ENCODE measurements around the gene STARD3.

Gene STARD3

GRCh38 chr17:39639043-39639442, 2.1 kb downstream of the STARD3 start:
- no peak for DNase-seq

GRCh38 chr17:39639566-39640458, 2.9 kb downstream of the STARD3 start:
- DNase-seq, result no peak

GRCh38 chr17:39640591-39641031, 3.7 kb downstream of the STARD3 start:
- DNase-seq, result no peak

- no peak for DNase-seq
These were observed 4.2 kb downstream of the STARD3 start for GRCh38 chr17:39641097-39641496.

DNA sequence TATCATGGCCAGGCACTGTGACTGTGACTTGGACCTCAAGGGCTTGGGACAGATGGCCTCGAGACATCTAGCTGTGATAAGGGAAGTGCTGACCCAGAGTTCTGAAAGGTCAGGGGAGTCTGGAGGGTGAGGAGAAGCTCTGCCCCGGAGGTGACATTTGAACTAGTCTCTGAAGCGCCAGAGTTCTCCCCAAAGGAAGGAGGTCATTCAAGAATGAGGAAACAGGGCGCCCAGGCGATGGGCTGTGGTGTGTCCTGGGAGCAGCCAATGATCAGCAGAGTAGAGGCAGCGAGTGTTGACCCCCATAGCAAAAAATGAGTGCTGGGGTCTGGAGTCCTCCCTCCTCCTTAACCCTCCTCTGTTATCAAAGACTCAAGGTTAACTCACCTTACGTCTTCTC, 4.9 kb downstream of the STARD3 start:
- DNase-seq, result no peak

DNA sequence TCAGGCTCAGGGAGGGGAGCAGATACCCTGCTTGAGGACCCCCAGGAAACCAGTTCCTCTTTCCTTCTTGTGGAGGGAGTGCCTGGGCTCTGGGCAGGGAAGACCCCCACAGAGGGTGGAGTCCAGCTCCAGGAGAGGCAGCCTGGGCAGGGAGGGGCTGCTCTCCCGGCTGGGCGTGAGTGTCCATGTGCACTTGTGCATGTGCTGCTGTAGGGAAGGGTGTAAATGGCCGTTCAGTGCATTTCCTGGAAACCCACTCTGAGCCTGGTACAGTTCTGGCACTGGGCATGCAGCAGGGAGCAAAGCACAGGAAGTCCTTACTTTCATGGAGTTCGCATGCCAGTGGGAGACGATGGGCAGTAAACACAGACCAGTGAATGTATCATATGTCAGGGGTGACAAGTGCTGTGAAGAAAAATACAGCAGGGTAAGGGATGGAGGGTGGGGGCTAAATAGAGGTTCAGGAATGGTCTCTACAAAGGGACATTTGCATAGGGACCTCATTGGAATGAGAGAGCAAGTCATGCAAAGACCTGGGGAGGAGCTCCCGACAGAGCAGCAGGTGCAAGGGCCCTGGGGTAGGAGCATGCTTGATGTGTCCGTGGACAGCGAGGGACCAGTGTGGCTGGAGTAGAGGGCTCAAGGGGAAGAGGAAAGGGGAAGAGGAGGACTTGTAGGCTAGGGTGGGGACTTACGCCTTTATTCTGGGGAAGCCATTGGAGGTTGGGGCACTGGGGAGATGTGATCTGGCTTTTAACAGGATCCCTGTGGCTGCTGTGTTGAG, 5.5 kb downstream of the STARD3 start:
- DNase-seq, result no peak

GRCh38 chr17:39643271-39643670, 6.3 kb downstream of the STARD3 start:
- no peak for DNase-seq

DNA sequence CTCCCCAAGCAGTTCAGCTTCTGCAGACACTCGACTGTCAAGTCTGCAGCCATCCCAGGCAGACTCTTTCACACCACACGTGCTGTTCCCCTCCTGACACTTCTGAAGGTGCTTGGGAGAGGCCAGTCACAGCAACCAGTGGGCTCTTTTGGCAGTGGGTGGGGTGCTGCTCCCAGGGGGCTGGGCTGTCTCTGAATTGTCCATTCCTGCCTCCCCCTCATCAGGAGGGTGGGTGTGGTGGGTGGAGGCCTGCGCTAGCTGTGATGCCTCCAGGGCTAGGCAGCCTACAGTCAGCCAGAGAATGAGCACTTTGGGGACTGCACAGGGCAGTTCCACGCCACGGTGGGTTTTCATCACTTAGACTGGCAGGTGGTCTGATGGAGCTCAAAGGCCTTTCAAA, 10.3 kb downstream of the STARD3 start:
- no peak for DNase-seq

DNA sequence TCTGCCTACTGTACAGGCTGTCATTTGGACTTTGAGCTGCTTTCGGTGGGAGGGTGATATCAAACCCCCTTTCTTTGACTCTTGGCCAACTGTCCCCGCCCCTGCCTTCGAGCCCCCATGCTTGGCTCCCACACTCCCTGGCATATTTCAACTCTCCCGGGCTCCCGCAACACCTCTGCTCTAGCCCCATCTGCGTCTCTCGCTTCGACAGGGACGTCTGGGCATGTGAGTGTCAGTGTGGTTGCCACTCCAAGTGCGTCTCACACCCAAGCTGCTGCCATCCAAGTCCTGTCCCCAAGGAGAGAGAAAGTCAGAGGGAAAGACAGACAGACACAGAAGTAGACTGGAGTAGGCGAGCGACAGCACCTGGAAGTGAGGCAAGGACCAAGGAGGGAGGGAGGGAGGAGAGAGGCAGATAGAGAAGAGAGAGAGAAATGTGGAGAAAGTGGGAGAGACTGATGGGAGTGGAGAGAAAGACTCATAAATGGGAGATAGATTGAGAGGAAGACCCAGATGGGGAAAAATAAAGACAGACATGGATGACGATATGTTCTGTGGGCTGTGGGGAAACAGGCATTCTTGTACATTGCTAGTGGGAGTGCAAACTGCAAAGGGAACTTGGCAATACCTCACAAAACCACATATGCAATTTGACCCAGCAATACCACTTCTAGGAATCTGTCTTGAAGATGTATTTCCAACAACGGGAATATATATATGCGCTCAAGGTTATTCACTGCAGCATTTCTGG, 11.8 kb downstream of the STARD3 start:
- no peak for DNase-seq

DNA sequence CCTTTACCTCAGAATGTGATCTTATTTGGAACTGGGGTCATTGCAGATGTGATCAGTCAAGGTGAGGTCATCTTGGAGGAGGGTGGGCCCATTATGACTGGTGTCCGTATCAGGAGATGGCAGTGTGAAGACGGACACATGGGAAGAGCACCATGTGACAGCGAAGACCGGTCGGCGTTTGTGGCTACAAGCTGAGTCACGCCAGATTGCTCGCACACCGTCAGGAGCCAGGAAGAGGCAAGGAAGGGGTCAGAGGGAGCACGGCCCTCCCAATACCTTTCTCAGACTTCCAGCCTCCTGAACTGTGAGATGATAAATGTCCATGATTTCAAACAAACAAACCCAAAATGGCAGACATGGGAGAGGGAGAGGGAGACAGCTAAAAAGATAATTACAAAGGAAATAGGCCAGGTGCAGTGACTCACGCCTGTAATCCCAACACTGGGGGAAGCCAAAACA, 13.2 kb downstream of the STARD3 start:
- no peak for DNase-seq

DNA sequence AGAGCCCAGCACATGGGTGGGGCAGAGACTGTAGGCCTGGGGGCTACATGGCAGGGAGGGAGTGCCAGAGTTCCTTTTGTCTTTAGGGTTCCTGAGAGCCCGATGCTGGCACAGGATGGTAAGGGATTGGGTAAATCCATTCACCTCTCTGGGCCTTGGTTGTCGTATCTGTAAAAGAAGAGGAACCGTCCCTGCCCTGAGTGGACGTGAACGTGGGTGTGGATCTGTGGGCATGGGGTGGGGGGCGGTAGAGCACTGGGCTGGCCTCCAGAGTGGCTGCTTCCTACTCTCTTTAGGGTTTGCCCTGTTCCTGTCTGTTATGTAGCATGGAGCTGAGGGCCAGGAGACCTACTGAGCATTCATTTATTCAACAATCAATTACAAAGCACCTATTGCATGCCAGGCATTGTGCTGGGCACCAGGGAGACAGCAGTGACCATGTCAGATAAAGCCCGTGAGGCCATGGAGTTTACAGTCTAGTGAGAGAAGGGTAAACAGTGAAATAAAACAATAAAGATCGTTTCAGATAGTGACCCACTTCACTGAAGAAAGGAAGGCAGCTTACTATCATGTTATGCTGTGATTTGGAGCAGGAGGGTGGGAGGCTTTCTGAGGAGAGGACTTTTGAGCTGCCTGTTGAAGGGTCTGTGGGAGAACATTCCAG, 15.1 kb downstream of the STARD3 start:
- DNase-seq, result no peak

- DNase-seq, result no peak
These were observed 15.8 kb downstream of the STARD3 start for GRCh38 chr17:39652587-39653315.

DNA sequence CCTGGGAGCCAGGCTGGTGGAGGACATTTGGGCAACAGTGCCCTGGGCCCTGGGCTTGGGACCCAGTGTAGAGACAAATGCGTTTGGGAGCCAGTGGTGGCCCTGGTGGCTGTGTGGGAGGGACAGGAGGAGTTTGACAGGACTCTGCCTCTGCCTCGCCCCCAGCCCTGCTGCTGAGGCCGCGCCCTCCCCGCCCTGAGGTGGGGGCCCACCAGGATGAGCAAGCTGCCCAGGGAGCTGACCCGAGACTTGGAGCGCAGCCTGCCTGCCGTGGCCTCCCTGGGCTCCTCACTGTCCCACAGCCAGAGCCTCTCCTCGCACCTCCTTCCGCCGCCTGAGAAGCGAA, 16.3 kb downstream of the STARD3 start:
- no peak for DNase-seq

GRCh38 chr17:39653662-39654331, 16.9 kb downstream of the STARD3 start:
- peak; percentile 90 for DNase-seq

GRCh38 chr17:39655105-39655504, 18.2 kb downstream of the STARD3 start:
- DNase-seq, result no peak

DNA sequence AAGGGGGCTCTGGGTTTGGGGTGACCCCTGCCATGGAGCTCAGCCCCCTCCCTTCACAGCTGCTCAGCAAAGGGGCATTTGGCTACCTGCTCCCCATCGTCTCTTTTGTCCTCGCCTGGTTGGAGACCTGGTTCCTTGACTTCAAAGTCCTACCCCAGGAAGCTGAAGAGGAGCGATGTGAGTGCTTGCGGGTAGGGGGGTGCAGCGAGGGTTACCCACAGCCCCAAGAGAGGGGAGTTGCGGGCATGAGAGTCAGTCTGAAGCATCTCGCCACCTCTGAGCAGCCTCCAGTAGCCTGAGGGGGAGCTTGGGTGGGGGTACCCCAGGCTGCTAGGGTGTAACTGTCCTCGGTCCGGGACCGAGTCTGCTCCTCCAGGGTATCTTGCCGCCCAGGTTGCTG, 21.4 kb downstream of the STARD3 start:
- DNase-seq, result no peak

DNA sequence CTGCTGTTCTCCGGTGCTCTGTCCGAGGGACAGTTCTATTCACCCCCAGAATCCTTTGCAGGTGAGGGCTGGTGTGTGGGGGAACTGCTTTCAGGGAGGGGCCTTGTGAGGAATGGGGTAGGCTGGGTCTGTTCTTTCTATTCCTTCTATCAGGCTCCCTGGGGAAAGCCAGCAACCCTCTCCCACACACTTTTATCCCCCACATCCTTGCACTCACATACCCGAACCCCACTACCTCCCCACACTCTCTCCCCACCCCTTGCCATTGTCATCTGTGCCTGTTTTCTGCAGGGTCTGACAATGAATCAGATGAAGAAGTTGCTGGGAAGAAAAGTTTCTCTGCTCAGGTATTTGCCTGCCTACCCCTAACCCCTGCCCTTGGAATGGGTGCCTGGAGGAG, 21.8 kb downstream of the STARD3 start:
- DNase-seq, result no peak

DNA sequence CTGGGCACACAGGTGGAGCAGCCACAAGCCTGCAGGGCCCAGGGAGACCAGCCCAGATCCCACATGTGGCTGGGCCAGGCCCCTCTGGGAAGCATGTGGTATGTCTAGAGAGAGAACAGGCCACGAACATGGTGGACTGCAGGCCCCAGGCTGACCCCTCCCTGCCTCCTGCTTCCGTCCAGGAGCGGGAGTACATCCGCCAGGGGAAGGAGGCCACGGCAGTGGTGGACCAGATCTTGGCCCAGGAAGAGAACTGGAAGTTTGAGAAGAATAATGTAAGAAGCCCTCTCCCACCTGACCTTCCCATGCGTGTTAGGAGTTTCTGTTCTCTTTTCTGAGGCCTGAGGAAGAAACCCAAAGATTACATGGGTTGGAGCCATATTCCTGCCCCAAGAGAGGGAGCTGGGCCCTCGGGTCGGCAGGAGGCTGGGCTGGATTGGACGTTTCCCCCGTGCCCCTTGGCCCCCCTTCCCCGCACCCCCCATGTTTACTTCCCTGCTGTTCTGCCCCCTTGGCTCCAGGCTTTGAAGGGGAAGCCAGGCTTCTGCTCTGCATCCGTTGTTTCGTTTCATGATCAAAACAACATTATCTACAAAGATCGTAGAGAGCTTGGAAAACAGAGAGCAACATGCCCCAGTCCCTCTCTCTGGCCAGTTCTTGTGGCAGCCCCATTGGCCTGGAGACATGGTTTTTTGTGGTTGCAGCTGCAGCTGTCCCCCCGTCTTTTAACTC, 22.5 kb downstream of the STARD3 start:
- DNase-seq, result no peak

DNA sequence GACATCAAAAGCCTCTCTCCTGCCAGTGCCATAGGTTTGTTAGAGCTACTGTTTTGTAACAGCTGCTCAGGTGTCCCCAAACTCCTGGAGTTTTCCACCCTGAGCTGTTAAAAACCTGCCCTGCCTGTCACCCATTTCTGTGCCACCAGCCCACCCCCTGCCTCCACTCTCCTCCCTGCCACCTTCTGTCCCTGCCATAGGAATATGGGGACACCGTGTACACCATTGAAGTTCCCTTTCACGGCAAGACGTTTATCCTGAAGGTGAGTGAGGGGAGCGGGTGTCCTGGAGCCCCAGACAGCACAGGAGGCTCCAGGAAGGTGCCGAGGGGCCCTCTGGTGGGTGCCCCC, 23.0 kb downstream of the STARD3 start:
- no peak for DNase-seq

Measured in T-helper 9 cell (primary cell).